GM21786 (cell line): ENCODE results near the gene MX1.

Experiments used
- ATAC-seq: cut with Tn5 transposase; IDR thresholded peaks from one replicate; pipeline ENCODE4 v1.9.1; 2021; ENCODE audit not compliant: unreplicated experiment

The MX1 gene

GRCh38 chr21:41487082-41487481 is 61.0 kb downstream of the MX1 start:
- ATAC-seq = no peak

- no peak for ATAC-seq
These were observed 62.0 kb downstream of the MX1 start for GRCh38 chr21:41488080-41488479.

DNA sequence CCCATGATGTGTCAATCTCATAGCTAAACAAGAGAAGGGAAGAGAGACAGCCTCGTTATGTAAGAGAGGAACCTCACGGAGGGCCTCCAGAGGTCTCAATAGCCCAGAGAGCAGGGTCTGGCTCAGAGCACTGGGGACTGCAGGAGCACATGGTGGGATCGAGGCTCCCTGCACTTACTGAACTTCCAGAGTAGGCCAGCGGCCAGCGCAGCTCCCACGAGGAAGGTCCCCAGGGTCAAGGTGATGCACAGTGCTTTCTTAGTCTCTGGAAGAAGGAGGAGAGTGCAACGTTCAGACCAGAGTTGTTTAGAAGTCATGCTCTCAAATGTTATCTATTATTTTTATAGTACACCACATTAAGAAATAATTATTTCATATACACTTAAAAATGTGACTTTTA is 63.3 kb downstream of the MX1 start:
- ATAC-seq = no peak

GRCh38 chr21:41490330-41490729 is 64.3 kb downstream of the MX1 start:
- no peak for ATAC-seq

DNA sequence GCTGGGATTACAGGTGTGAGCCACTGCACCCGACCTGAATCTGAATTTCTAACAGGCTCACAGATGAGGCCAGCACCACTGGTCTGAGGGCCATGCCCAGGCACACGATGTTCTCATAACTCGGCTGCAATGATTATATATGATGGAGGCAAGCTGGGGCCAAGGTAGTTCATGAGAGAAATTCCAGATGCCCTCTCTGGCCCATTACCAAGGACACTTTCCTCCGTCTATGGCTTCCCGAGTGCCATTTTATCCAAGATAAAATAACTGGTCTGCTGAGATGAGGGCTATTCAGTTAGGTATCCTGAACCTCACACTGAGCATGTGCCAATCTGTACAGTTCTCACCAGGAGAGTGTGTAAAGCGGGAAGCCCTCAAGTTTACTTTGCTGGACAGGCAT is 65.4 kb downstream of the MX1 start:
- no peak for ATAC-seq

GRCh38 chr21:41494242-41494641 is 68.2 kb downstream of the MX1 start:
- no peak for ATAC-seq

GRCh38 chr21:41497008-41497407 is 71.0 kb downstream of the MX1 start:
- no peak for ATAC-seq

- ATAC-seq = no peak
These were observed 71.7 kb downstream of the MX1 start for GRCh38 chr21:41497788-41498187.

DNA sequence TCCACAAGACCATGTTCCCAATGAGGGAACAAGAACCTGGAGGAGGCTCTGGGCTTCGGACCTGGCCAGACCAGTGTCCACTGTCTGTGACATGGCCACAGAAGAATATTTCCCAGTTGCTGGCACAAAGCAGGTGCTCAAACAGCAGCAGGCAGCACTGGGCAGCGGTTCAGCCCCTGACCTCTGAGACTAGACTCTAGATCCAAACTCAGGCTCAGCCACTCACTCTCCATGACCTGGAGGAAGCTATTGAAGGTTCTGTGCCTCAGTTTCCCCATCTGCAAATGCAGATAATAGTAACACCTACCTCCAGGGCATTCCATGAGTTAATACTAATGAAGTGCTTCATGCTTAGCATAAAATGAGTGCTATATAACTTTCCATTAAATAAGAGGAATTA is 73.9 kb downstream of the MX1 start:
- ATAC-seq = no peak

DNA sequence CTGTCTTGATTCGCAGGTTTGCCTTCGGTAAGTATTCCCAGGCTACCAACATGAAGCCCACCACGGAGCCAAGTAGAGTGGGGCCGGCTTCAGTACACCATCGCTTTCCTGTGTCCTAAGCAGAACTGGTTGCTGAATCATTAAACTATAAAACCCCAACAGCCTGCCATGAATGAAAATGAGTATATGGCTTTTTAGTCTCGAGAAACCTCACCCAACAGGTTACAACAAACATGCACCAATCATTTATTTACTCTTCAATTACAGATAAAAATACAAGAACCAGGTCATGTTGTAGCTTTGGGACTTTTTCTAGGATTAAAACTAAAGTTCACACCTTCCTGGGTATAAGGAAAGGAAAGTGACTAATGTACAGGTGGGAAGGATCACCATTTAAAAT is 74.3 kb downstream of the MX1 start:
- ATAC-seq = no peak

- no peak for ATAC-seq
These were observed 74.9 kb downstream of the MX1 start for GRCh38 chr21:41500931-41501381.

- no peak for ATAC-seq
These were observed 75.9 kb downstream of the MX1 start for GRCh38 chr21:41501919-41502318.

DNA sequence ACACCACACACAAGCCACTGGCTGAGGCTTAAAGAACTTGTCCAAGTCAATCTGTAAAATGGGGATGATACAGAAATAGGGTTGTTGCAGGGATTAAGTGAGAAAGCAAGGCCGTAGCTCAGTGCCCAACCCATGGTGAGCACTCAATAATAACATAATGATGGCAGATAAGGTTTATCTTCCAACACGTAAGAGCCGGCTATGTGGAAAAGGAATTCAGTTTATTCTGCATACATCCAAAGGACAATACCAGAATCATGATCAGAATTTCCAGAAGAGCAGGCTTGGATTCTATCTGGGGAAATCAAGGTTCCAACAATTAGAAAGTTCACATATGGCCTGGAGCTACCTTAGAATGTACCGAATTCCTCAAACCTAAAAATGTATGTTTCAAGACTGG is 77.3 kb downstream of the MX1 start:
- no peak for ATAC-seq

DNA sequence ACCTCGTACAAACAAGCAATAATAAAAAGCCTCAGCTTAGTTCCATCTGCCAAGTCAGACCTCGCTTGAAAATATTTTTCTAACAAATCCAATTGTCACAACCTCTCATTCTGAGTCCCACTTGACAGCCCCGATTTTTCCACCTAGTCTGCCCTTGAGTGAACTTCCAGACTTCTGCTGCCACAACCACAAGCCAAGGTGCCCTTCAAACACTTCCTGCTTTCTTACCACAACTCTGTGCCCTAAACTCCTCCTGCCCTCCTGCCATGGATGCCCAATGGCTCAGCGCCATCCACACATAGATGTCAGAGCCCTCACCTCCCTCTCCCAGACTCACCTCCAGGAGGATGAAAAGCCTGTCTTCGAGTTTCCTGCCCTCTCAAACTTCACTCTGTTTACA is 78.0 kb downstream of the MX1 start:
- no peak for ATAC-seq

DNA sequence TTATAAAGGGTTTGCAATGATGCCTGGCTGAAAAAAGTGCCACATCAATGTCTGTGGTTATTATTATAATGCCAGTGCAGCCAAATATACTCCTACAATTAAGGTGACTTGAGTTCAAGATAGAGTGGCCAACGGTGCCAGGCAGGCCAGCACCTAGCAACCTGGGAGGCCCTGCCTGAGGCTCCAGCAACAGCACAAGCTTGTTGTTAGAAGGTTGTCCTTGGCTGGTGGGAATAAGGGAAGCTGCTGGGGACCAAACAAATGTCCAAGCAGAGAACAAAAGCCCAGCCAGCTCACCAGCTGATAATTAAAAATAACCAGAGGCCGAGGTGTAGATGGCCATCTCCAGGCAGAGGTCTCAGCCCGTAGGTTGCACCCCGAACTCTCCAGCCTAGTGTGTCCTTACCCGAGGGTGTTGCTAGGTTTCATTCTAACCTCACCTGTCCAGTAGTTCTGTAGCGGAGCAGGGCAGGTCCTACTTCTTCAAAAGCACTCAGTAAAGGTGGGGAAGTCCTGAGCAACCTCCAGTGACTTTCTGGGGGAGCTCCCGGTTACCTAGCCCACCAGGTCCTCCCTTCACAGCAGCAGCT is 80.1 kb downstream of the MX1 start:
- ATAC-seq = no peak

DNA sequence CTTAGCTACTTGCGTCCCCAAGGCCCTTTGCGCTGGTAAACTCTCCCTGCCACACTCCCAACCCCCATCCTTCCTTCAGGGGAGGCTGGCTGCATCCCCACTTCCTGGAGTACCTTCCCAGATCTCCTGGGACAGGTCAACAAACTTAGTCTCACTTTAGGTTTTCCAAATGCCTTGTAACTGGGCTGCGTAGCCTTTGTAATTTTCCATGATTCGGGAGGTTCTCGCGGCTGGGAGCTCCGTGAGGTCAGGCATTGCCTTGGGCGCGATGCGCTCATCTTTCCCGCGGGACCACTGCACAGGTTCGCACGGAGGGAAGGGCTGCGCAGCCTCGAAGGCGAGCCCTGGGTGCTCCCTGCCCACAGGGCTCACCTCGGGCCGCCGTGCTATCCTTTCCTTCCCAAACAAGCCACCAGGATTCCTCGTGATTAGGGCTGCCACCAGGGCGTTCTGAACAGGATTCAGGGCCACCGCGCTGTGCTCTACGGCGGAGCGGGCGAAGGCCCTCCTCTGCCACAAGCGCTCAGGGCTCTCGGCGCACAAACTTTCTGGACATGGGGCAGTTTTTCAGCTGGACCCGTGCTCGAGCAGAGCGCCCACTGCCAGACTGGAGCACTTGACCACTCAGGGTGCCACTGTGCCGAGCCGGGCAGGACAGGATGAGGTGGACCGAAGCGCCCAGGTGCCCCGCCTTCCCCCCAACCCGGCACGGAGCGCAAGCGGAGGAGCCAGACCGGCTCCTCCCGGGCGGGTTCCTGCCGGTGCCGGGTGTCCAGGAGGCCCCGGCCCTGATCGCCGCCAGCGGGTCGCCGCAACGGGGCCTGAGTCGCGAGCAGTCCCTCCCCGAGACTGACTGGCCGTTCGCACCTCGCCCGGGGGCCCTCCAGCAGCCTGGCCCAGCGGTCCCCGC is 80.8 kb downstream of the MX1 start:
- ATAC-seq = no peak

GRCh38 chr21:41507521-41508414 is 81.7 kb downstream of the MX1 start, which contains the start of gene TMPRSS2:
Gene TMPRSS2 (minus strand): TSS chr21:41508158. CDS start chr21:41498133, 10,025 bp downstream.
- no peak for ATAC-seq

- ATAC-seq = no peak
These were observed 82.5 kb downstream of the MX1 start for GRCh38 chr21:41508415-41509144.
